Nucleus accumbens (tissue), 56 donors: ENCODE measurements around the gene SH3BP5.

ENCODE experiments used
- DNase-seq, 56 donors: peaks; one replicate each; lab custom pipeline; 2025; lab: John Stamatoyannopoulos, UW

SH3BP5 gene

GRCh38 chr3:15216501-15216900, 115.9 kb downstream of the SH3BP5 start:
- DNase-seq, result no peak

GRCh38 chr3:15215996-15216395, 116.4 kb downstream of the SH3BP5 start:
- DNase-seq, result no peak

GRCh38 chr3:15214758-15215157, 117.6 kb downstream of the SH3BP5 start:
- no peak for DNase-seq

GRCh38 chr3:15211937-15212336, 120.4 kb downstream of the SH3BP5 start:
- no peak for DNase-seq

GRCh38 chr3:15207836-15208504, 124.4 kb downstream of the SH3BP5 start:
- no peak for DNase-seq

GRCh38 chr3:15206662-15207576, 125.5 kb downstream of the SH3BP5 start:
- DNase-seq, result no peak

- DNase-seq, result no peak
Measured at GRCh38 chr3:15205934-15206661, 126.3 kb downstream of the SH3BP5 start, which contains the start of gene CAPN7. CAPN7 (plus strand) TSS chr3:15206246; CDS start chr3:15206496, 250 bp downstream.

GRCh38 chr3:15205482-15205933, 126.9 kb downstream of the SH3BP5 start:
- DNase-seq, result no peak
